ENCODE data around the gene KIF14. TPM values are rescaled to one million over a fixed set of nuclear protein-coding genes. Genes with fewer than 3 reads are reported as not detected.

Gene KIF14
- total and polyA plus RNA-seq, 2 of the 13 experiments (the other 11 are each of a cell fraction or from before 2014, with no cell fraction given), result 3.3 to 11.2 TPM

DNA sequence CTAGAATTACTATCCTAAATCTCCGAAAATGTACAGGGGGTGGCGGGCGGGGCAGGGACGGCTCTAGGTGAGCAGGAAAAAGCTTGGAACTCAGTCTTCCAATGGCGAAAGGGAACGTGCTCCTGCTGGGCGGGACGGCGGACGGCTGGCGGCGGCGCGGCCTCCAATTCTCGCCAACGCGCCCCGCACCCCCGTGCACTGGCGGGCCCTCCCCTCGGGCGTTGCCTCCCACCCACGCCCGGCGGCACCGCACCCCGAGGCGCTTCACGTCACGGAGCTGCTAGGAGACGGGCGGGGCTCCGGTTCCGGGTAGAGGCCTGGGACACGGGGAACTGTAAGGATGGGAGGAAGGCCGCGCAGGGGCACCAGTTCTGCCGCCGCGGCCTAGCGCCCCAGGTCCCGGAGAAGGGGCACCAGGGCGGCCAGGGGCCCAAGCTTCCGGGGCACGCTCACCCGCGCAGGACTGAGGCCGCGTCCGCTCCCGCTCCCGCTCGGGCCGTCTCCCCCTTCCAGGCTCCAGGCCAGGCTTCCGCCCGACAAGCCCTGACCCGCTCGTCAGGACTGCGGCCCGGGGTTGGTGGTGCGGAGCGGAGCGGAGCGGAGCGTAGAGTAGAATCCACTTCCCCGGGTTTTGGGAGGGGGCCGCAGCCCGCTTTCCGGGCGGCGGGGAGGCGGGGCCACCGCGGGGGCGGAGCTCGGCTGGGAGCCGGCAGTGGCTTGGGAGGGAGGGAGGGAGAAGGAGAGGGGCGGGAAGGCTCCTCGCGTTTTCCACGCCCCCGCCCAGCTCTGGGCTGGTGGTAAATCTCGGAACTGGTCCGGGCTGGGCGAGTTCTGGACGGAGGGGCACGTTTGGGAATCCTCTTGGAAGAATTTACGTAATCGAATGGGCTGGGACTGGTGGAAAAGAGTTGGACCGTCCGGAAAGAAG, 49.0 kb upstream of the KIF14 start, which contains the start of gene DDX59 (continued):
- TF ChIP-seq, protein P1, sequence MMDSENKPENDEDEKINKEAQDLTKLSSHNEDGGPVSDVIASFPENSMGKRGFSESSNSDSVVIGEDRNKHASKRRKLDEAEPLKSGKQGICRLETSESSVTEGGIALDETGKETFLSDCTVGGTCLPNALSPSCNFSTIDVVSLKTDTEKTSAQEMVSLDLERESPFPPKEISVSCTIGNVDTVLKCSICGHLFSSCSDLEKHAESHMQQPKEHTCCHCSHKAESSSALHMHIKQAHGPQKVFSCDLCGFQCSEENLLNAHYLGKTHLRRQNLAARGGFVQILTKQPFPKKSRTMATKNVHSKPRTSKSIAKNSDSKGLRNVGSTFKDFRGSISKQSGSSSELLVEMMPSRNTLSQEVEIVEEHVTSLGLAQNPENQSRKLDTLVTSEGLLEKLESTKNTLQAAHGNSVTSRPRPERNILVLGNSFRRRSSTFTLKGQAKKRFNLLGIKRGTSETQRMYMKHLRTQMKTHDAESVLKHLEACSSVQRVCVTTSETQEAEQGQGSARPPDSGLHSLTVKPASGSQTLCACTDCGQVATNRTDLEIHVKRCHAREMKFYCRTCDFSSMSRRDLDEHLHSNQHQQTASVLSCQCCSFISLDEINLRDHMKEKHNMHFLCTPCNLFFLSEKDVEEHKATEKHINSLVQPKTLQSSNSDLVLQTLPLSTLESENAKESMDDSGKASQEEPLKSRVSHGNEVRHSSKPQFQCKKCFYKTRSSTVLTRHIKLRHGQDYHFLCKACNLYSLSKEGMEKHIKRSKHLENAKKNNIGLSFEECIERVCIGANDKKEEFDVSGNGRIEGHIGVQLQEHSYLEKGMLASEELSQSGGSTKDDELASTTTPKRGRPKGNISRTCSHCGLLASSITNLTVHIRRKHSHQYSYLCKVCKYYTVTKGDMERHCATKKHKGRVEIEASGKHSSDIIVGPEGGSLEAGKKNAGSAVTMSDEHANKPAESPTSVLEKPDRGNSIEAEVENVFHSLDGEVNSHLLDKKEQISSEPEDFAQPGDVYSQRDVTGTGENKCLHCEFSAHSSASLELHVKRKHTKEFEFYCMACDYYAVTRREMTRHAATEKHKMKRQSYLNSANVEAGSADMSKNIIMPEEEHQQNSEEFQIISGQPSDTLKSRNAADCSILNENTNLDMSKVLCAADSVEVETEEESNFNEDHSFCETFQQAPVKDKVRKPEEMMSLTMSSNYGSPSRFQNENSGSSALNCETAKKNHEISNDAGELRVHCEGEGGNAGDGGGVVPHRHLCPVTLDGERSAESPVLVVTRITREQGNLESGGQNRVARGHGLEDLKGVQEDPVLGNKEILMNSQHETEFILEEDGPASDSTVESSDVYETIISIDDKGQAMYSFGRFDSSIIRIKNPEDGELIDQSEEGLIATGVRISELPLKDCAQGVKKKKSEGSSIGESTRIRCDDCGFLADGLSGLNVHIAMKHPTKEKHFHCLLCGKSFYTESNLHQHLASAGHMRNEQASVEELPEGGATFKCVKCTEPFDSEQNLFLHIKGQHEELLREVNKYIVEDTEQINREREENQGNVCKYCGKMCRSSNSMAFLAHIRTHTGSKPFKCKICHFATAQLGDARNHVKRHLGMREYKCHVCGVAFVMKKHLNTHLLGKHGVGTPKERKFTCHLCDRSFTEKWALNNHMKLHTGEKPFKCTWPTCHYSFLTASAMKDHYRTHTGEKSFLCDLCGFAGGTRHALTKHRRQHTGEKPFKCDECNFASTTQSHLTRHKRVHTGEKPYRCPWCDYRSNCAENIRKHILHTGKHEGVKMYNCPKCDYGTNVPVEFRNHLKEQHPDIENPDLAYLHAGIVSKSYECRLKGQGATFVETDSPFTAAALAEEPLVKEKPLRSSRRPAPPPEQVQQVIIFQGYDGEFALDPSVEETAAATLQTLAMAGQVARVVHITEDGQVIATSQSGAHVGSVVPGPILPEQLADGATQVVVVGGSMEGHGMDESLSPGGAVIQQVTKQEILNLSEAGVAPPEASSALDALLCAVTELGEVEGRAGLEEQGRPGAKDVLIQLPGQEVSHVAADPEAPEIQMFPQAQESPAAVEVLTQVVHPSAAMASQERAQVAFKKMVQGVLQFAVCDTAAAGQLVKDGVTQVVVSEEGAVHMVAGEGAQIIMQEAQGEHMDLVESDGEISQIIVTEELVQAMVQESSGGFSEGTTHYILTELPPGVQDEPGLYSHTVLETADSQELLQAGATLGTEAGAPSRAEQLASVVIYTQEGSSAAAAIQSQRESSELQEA (CRISPR knock-in tag; IDR thresholded peaks at IDR 0.05; ENCODE audit: not compliant biosample characterization), result peak; percentile 56
- TF ChIP-seq XRCC5 (optimal IDR thresholded peaks at IDR 0.05; ENCODE audit: low read length), result peak; percentile 70
- peak; percentile 76 for TF ChIP-seq ELF1 (CRISPR knock-in tag; IDR thresholded peaks at IDR 0.05)
- peak; percentile 42; the same call in 1 of the 2 replicates for TF ChIP-seq NCOA2 (CRISPR knock-in tag; IDR thresholded peaks at IDR 0.05)
- TF ChIP-seq ZNF530 (CRISPR knock-in tag; IDR thresholded peaks at IDR 0.05; ENCODE audit: low read depth), result no peak
- peak; percentile 78; the same call in 1 of the 2 replicates for TF ChIP-seq KDM4B (CRISPR knock-in tag; IDR thresholded peaks at IDR 0.05)
- TF ChIP-seq, protein P2, sequence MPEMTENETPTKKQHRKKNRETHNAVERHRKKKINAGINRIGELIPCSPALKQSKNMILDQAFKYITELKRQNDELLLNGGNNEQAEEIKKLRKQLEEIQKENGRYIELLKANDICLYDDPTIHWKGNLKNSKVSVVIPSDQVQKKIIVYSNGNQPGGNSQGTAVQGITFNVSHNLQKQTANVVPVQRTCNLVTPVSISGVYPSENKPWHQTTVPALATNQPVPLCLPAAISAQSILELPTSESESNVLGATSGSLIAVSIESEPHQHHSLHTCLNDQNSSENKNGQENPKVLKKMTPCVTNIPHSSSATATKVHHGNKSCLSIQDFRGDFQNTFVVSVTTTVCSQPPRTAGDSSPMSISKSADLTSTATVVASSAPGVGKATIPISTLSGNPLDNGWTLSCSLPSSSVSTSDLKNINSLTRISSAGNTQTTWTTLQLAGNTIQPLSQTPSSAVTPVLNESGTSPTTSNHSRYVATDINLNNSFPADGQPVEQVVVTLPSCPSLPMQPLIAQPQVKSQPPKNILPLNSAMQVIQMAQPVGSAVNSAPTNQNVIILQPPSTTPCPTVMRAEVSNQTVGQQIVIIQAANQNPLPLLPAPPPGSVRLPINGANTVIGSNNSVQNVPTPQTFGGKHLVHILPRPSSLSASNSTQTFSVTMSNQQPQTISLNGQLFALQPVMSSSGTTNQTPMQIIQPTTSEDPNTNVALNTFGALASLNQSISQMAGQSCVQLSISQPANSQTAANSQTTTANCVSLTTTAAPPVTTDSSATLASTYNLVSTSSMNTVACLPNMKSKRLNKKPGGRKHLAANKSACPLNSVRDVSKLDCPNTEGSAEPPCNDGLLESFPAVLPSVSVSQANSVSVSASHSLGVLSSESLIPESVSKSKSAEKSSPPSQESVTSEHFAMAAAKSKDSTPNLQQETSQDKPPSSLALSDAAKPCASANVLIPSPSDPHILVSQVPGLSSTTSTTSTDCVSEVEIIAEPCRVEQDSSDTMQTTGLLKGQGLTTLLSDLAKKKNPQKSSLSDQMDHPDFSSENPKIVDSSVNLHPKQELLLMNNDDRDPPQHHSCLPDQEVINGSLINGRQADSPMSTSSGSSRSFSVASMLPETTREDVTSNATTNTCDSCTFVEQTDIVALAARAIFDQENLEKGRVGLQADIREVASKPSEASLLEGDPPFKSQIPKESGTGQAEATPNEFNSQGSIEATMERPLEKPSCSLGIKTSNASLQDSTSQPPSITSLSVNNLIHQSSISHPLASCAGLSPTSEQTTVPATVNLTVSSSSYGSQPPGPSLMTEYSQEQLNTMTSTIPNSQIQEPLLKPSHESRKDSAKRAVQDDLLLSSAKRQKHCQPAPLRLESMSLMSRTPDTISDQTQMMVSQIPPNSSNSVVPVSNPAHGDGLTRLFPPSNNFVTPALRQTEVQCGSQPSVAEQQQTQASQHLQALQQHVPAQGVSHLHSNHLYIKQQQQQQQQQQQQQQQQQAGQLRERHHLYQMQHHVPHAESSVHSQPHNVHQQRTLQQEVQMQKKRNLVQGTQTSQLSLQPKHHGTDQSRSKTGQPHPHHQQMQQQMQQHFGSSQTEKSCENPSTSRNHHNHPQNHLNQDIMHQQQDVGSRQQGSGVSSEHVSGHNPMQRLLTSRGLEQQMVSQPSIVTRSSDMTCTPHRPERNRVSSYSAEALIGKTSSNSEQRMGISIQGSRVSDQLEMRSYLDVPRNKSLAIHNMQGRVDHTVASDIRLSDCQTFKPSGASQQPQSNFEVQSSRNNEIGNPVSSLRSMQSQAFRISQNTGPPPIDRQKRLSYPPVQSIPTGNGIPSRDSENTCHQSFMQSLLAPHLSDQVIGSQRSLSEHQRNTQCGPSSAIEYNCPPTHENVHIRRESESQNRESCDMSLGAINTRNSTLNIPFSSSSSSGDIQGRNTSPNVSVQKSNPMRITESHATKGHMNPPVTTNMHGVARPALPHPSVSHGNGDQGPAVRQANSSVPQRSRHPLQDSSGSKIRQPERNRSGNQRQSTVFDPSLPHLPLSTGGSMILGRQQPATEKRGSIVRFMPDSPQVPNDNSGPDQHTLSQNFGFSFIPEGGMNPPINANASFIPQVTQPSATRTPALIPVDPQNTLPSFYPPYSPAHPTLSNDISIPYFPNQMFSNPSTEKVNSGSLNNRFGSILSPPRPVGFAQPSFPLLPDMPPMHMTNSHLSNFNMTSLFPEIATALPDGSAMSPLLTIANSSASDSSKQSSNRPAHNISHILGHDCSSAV (CRISPR knock-in tag; IDR thresholded peaks at IDR 0.05; ENCODE audit: borderline replicate concordance), result no peak
